ENCODE measurements around the gene CNRIP1. TPM values are rescaled to one million over a fixed set of nuclear protein-coding genes. Genes with fewer than 3 reads are reported as not detected.

The CNRIP1 gene
- total and polyA plus RNA-seq, 2 of the 4 experiments (the other 2 are of a cell fraction) = 23.3 to 32.7 TPM

DNA sequence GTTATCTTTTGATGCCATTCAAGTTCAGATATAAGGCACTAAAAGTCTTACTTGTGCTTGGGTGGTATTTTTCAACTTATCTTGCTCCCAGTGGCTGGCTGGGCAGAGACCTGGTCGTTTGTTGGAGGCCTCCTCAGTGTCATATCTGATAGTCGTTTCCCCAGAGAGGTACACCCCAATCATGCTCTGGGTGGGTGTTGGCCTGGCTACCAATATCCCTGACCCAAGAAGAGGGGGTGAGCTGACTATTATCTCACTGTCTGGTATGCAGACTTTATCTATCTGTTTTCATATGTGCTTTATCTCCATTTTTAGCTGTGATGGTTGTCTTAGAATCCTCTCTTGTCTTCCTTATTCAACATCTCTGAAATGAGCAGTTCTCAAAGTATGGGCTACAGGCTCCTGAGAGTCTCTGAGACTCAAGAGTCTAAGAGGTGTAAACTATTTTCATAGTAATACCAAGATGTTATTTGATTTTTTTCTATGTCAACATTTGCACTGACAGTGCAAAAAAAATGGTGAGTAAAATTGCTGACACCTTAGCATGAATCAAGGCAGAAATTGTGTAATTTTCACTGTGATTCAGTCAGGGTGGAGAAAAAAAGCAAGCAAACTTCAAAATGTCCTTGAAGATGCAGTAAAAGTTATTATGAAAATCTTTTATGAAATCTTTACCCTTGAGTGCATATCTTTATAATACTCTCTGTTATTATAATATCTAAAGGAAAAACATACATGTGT, 33.1 kb upstream of the CNRIP1 start:
- no peak for ATAC-seq (ENCODE audit: low read depth)
- Histone ChIP-seq H3K27me3 (ENCODE audit: control insufficient read depth, insufficient read depth, low read length) (no peaks in the 10 kb centered on the region; the same call in 1 of the 2 replicates), H3K4me3 (ENCODE audit: insufficient read depth, low read depth, low read length) (no peak overlapping the region), H3K9me3 (ENCODE audit: control insufficient read depth, insufficient read depth, low read length) (no peaks in the 10 kb centered on the region), H3K4me2 (ENCODE audit: low read depth, low read length) (0 out of 2 replicates have a peak overlapping the region, but pooled peaks have one; percentile 13), H2BK20ac (ENCODE audit: low read depth, low read length) (no peak overlapping the region), H3K79me1 (ENCODE audit: low read depth in 1 of 2, low read length in 2 of 2) (no peaks in the 10 kb centered on the region), H3K4ac (ENCODE audit: low read depth, low read length) (no peak overlapping the region), H4K20me1 (ENCODE audit: insufficient read depth, low read length) (no peaks in the 10 kb centered on the region), H3K27ac (ENCODE audit: insufficient read depth, low read length) (no peak overlapping the region), H2BK120ac (ENCODE audit: low read depth, low read length) (no peak overlapping the region), H4K8ac (ENCODE audit: low read depth in 2 of 2, low read length in 2 of 2) (no peak overlapping the region), H3K14ac (replicated peaks; ENCODE audit: low read depth, low read length) (no peak overlapping the region), H4K5ac (ENCODE audit: low read depth, low read length) (no peak overlapping the region), H4K91ac (ENCODE audit: insufficient read depth, low read depth, low read length) (no peak overlapping the region), H2AK9ac (replicated peaks; ENCODE audit: low read depth, low read length, poor library complexity) (no peak overlapping the region), H2AK5ac (ENCODE audit: low read depth, low read length) (no peak overlapping the region), H3K9ac (ENCODE audit: low read depth, low read length) (no peak overlapping the region), H2AFZ (replicated peaks; ENCODE audit: low read length, poor library complexity) (no peak overlapping the region), H3K18ac (ENCODE audit: low read depth, low read length) (no peak overlapping the region), H3K36me3 (ENCODE audit: control insufficient read depth, insufficient read depth, low read length) (no peaks in the 10 kb centered on the region), H3K23ac (ENCODE audit: low read depth, low read length) (no peak overlapping the region), H2BK5ac (ENCODE audit: low read depth, low read length, poor library complexity, severe bottlenecking) (no peak overlapping the region), H2BK15ac (ENCODE audit: low read depth, low read length) (no peak overlapping the region), H3K56ac (ENCODE audit: extremely low read depth, insufficient read depth, low read length) (no peak overlapping the region), H3K9me1 (ENCODE audit: insufficient read depth, low read length) (no peaks in the 10 kb centered on the region), H3K4me1 (ENCODE audit: control insufficient read depth, insufficient read depth, low read length) (peaks cover 2% of the 10 kb centered on the region)
- no TSS peak for BruUV-seq (replicated peaks)
- dilution Hi-C loops (cut with HindIII; ENCODE audit: low sequenced_read_pairs, unreplicated experiment) (no loop called here), intact Hi-C loops (cut with micrococcal nuclease) (no loop called here), in situ Hi-C loops (cut with MboI; ENCODE audit: low sequenced_read_pairs) (no loop called here)
- DNase-seq = no peak
- ChIA-PET POLR2A (ENCODE audit: unreplicated experiment) (interaction anchor here (0.5 kb wide), 1 partner anchor 47 kb away, joined by 3 read pairs; no protein-coding TSS in a partner anchor), CTCF (interaction anchor here (0.6 kb wide), 1 partner anchor 233 kb away, joined by 6 read pairs; no protein-coding TSS in a partner anchor)
- 40% methylated on average over 2 of the region's 2 CpGs; no CpG with 5 or more reads in 1 of the 2 experiments for WGBS, 2 experiments (ENCODE audit: extremely low coverage in 2 of 2, insufficient read length in 1 of 2)
- peak; percentile 72 for TF ChIP-seq MAFK (IDR thresholded peaks at IDR 0.05; ENCODE audit: low read depth, low read length)
- TF ChIP-seq SMC3 (IDR thresholded peaks at IDR 0.05; ENCODE audit: low read depth, low read length) = no peak
- peak; percentile 40 for TF ChIP-seq CEBPB (IDR thresholded peaks at IDR 0.05; ENCODE audit: low read depth, low read length)
